Stimulated activated CD4-positive, alpha-beta T cell treated with anti-CD3 and anti-CD28 coated beads, Interleukin-2, amount 100 ng/mL, for 48 hours (primary cell): ENCODE data around the gene BHLHE23.

ENCODE experiments used
- DNase-seq, 2 donors: peaks; one replicate each; pipeline ENCODE4 v3.0.0-alpha.2; 2020

Gene BHLHE23

GRCh38 chr20:62958388-62959100 lies 48.2 kb downstream of the BHLHE23 start:
- no peak for DNase-seq

- no peak for DNase-seq
Observed at GRCh38 chr20:62957136-62958117, 49.3 kb downstream of the BHLHE23 start.

- DNase-seq = no peak
Observed at GRCh38 chr20:62956387-62957135, 50.2 kb downstream of the BHLHE23 start.
